ENCODE results near the gene TMPRSS4. TPM values are rescaled to one million over a fixed set of nuclear protein-coding genes. Genes with fewer than 3 reads are reported as not detected.
A peak's percentile ranks its signal among the peaks of the same experiment; 100 is the strongest.

The TMPRSS4 gene
- total and polyA plus RNA-seq, 2 of the 13 experiments (the other 11 are each of a cell fraction or from before 2014, with no cell fraction given) = 0.32 TPM; not detected in 1

- ChIA-PET POLR2A (no interaction called here), CTCF (ENCODE audit: low intra/inter-chr PET ratio, low total read pairs) (no interaction called here)
- H3K36me3 ChIP-seq (replicated peaks in 1 of 2; ENCODE audit: control insufficient read depth in 1 of 2, insufficient read depth in 2 of 2, low read length in 2 of 2) = no peaks in the 10 kb centered on the region
- intact Hi-C loops (cut with micrococcal nuclease; ENCODE audit: unreplicated experiment) (no loop called here), in situ Hi-C loops (cut with HindIII; ENCODE audit: extremely low pct_ligation_motif_present, low pct_unique_long_range_greater_than_20kb) (no loop called here)
- TF ChIP-seq NKX3-1 (CRISPR knock-in tag; IDR thresholded peaks at IDR 0.05) (no peak), ZNF263 (CRISPR knock-in tag; IDR thresholded peaks at IDR 0.05) (peak; percentile 34; the same call in 1 of the 2 replicates), GATA4 (IDR thresholded peaks at IDR 0.05; ENCODE audit: borderline replicate concordance, low read depth) (no peak), NR1H2 (CRISPR knock-in tag; IDR thresholded peaks at IDR 0.05; ENCODE audit: borderline replicate concordance, low read depth) (no peak), ZSCAN29 (CRISPR knock-in tag; conservative IDR thresholded peaks at IDR 0.05) (no peak), ARNTL (CRISPR knock-in tag; IDR thresholded peaks at IDR 0.05) (no peak), HNF4G (IDR thresholded peaks at IDR 0.05; ENCODE audit: borderline replicate concordance, low read depth, low read length) (no peak), HNF4G (CRISPR knock-in tag; IDR thresholded peaks at IDR 0.05; ENCODE audit: borderline replicate concordance, low read depth) (no peak), TRIM24 (CRISPR knock-in tag; IDR thresholded peaks at IDR 0.05) (no peak), MAFK (conservative IDR thresholded peaks at IDR 0.05 in 1 of 2, IDR thresholded peaks at IDR 0.05 in 1 of 2; ENCODE audit: low read length in 2 of 2) (peak in 1 of 2 experiments; percentile 34; a peak in 1 of 4 replicates)
- H2AFZ ChIP-seq (ENCODE audit: low read length) = no peak overlapping the region
- H3K4me3 ChIP-seq (replicated peaks in 1 of 3; ENCODE audit: insufficient read depth in 1 of 3, low read depth in 2 of 3, low read length in 3 of 3) = no peak overlapping the region
- 43% methylated on average over 8 of the region's 10 CpGs for WGBS (ENCODE audit: low lambda C conversion rate)
- H3K9me3 ChIP-seq (ENCODE audit: low read length) = no peaks in the 10 kb centered on the region
- no peak overlapping the region for H3K9ac ChIP-seq (ENCODE audit: insufficient read depth, low read depth, low read length)
- FAIRE-seq (no peak), ATAC-seq (no peak), DNase-seq (ENCODE audit: low spot score) (no peak)
- BruUV-seq (replicated peaks) = no TSS peak
- H3K4me1 ChIP-seq (ENCODE audit: insufficient read depth, low read length) = peaks cover 26% of the 10 kb centered on the region
- H3K4me2 ChIP-seq (ENCODE audit: low read depth, low read length) = no peak overlapping the region; the same call in 1 of the 2 replicates
- peaks cover 24 to 95% of the 10 kb centered on the region in 2 experiments for H3K27me3 ChIP-seq (ENCODE audit: control insufficient read depth in 1 of 2, insufficient read depth in 2 of 2, low read length in 2 of 2)
- H4K20me1 ChIP-seq (ENCODE audit: insufficient read depth, low read length) = no peaks in the 10 kb centered on the region
- no peaks in the 10 kb centered on the region for H3K79me2 ChIP-seq (ENCODE audit: insufficient read depth, low read length)
- no peak overlapping the region for H3K27ac ChIP-seq (ENCODE audit: extremely low read length, insufficient read depth, low read length)
Measured at GRCh38 chr11:118157186-118157895, 80.5 kb downstream of the TMPRSS4 start.

All from HepG2 (cell line).